ENCODE data around the gene IGFLR1. TPM values are rescaled to one million over a fixed set of nuclear protein-coding genes. Genes with fewer than 3 reads are reported as not detected.
"Not testable (repeated sequence)": the region's sequence is repeated elsewhere in the genome, so short reads cannot be mapped to it uniquely, and the experiment has no call there.

The IGFLR1 gene
- polyA plus RNA-seq, 3 donors = 80.5 to 144 (median 119) TPM

DNA sequence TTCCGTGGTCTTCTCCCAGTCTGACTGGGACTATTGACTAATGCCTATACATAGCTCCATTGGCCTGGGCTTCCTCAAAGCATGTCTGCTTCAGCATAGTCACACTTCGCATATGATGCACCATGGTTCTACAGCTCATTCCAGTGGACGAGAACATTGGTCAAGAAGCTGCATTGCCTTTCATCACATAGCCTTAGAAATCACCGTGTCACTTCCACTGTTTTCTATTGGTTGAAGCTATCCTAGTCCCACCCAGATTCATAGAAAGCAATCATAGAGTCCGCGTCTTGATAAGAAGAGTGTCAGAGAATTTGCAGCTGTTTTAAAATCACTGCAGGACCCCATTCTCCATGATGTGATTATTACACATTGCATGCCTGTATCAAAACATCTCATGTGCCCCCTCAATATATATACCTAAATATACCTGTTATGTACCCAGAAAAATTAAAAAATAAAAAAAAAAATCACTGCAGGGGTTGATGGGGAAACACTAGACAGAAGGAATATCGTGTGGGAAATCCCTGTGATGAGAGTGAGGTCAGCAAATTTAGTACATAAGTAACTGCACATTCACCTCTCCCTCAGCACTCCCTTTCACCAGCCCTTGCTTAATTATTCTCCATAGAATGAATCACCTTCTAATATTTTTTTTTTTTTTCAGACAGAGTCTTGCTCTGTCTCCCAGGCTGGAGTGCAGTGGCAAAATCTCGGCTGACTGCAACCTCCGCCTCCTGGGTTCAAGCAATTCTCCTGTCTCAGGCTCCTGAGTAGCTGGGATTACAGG is 31.0 kb upstream of the IGFLR1 start:
- H3K4me1 Mint-ChIP-seq = peaks cover 23% of the 10 kb centered on the region
- WGBS (ENCODE audit: insufficient coverage) = 100% methylated on average over 2 of the region's 9 CpGs
- H3K4me2 ChIP-seq (replicated peaks; ENCODE audit: extremely low read depth, low read length, poor library complexity, severe bottlenecking) = no peak overlapping the region
- peaks cover 6 to 14% of the 10 kb centered on the region in 2 donors for H3K36me3 Mint-ChIP-seq
- H3K4me3 ChIP-seq (replicated peaks in 1 of 3; ENCODE audit: low read depth in 2 of 3, low read length in 3 of 3) = no peak overlapping the region
- DNase-seq = peak in 2 of 3 donors; percentile 20 to 71
- H3K27ac Mint-ChIP-seq = peak overlapping the region in 1 of 7 donors; percentile 50
- intact Hi-C loops (cut with micrococcal nuclease) = loop anchor here in 1 of 2 donors (10.0 kb wide), 2 partner anchors 102 to 282 kb away; partner anchors contain the start of genes THAP8 and WDR62
- H3K9ac ChIP-seq (ENCODE audit: insufficient read depth, low read length, poor library complexity, severe bottlenecking) = no peak overlapping the region
- TF ChIP-seq CTCF (IDR thresholded peaks at IDR 0.05) = no peak
- peaks cover 20% of the 10 kb centered on the region for H3K79me2 ChIP-seq (ENCODE audit: insufficient read depth, low read length)
- H3K36me3 ChIP-seq (replicated peaks in 1 of 2; ENCODE audit: control insufficient read depth in 1 of 2, insufficient read depth in 2 of 2, low read length in 2 of 2) = no peaks in the 10 kb centered on the region
- H3K4me1 ChIP-seq (ENCODE audit: control insufficient read depth in 1 of 2, insufficient read depth in 2 of 2, low read length in 2 of 2) = peaks cover 14 to 19% of the 10 kb centered on the region in 2 donors
- H3K9me3 Mint-ChIP-seq = peaks cover 0 to 2% (median 0%) of the 10 kb centered on the region in 7 donors
- H4K20me1 ChIP-seq (ENCODE audit: insufficient read depth, low read length) = no peaks in the 10 kb centered on the region
- H3K27ac ChIP-seq (ENCODE audit: low read depth in 1 of 2, low read length in 2 of 2) = no peak overlapping the region
- H2AFZ ChIP-seq (ENCODE audit: insufficient read depth, low read depth, low read length, poor library complexity, severe bottlenecking) = no peak overlapping the region
- H3K27me3 ChIP-seq (ENCODE audit: control insufficient read depth in 2 of 2, insufficient read depth in 2 of 2, low read length in 2 of 2) = no peaks in the 10 kb centered on the region
- H3K9me3 ChIP-seq (replicated peaks in 1 of 2; ENCODE audit: control insufficient read depth in 1 of 2, insufficient read depth in 1 of 2, low read length in 2 of 2) = no peaks in the 10 kb centered on the region
- H3K4me3 Mint-ChIP-seq = no peak overlapping the region
- H3K27me3 Mint-ChIP-seq (ENCODE audit: low read depth in 3 of 3) = peaks cover 0 to 5% (median 4%) of the 10 kb centered on the region in 3 donors

DNA sequence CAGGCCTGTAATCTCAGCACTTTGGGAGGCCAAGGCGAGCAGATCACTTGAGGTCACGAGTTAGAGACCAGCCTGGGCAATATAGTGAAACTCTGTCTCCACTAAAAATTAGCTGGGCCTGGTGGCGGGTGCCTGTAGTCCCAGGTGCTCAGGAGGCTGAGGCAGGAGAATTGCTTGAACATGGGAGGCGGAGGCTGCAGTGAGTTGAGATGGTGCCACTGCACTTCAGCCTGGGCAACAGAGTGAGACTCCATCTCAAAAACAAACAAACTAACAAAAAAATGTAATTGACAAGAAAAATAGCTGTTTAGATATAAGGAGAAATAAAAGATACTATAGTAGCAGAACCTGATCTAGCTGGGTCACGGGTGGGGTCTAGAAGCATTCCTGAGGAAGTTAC is 30.1 kb upstream of the IGFLR1 start:
- H3K27me3 ChIP-seq (ENCODE audit: control insufficient read depth in 2 of 2, insufficient read depth in 2 of 2, low read length in 2 of 2); H3K27ac ChIP-seq (ENCODE audit: low read depth in 1 of 2, low read length in 2 of 2); H3K36me3 ChIP-seq (replicated peaks in 1 of 2; ENCODE audit: control insufficient read depth in 1 of 2, insufficient read depth in 2 of 2, low read length in 2 of 2); H3K4me3 ChIP-seq (replicated peaks in 1 of 3; ENCODE audit: low read depth in 2 of 3, low read length in 3 of 3); H3K4me3 Mint-ChIP-seq; H3K27me3 Mint-ChIP-seq (ENCODE audit: low read depth in 3 of 3); H3K9me3 ChIP-seq (replicated peaks in 1 of 2; ENCODE audit: control insufficient read depth in 1 of 2, insufficient read depth in 1 of 2, low read length in 2 of 2); H3K4me2 ChIP-seq (replicated peaks; ENCODE audit: extremely low read depth, low read length, poor library complexity, severe bottlenecking); H3K9me3 Mint-ChIP-seq; H3K9ac ChIP-seq (ENCODE audit: insufficient read depth, low read length, poor library complexity, severe bottlenecking); H3K27ac Mint-ChIP-seq; H2AFZ ChIP-seq (ENCODE audit: insufficient read depth, low read depth, low read length, poor library complexity, severe bottlenecking); H4K20me1 ChIP-seq (ENCODE audit: insufficient read depth, low read length); DNase-seq: not testable (repeated sequence)
- peaks cover 18% of the 10 kb centered on the region for H3K79me2 ChIP-seq (ENCODE audit: insufficient read depth, low read length)
- WGBS (ENCODE audit: insufficient coverage) = 100% methylated on average over 3 of the region's 5 CpGs
- Mint-ChIP-seq H3K4me1 (peaks cover 23% of the 10 kb centered on the region), H3K36me3 (peaks cover 6 to 13% of the 10 kb centered on the region in 2 donors)
- peaks cover 14 to 19% of the 10 kb centered on the region in 2 donors for H3K4me1 ChIP-seq (ENCODE audit: control insufficient read depth in 1 of 2, insufficient read depth in 2 of 2, low read length in 2 of 2)
- intact Hi-C loops (cut with micrococcal nuclease) = loop anchor here in 1 of 2 donors (10.0 kb wide), 2 partner anchors 102 to 282 kb away; partner anchors contain the start of genes THAP8 and WDR62
